T-helper 22 cell (primary cell): ENCODE measurements around the gene GLI1.
"Not testable (repeated sequence)": the region's sequence is repeated elsewhere in the genome, so short reads cannot be mapped to it uniquely, and the experiment has no call there.

Source experiments
- DNase-seq: peaks from one replicate; pipeline ENCODE4 v3.0.0-alpha.2; 2020; ENCODE audit warnings: low read depth

The GLI1 gene

DNA sequence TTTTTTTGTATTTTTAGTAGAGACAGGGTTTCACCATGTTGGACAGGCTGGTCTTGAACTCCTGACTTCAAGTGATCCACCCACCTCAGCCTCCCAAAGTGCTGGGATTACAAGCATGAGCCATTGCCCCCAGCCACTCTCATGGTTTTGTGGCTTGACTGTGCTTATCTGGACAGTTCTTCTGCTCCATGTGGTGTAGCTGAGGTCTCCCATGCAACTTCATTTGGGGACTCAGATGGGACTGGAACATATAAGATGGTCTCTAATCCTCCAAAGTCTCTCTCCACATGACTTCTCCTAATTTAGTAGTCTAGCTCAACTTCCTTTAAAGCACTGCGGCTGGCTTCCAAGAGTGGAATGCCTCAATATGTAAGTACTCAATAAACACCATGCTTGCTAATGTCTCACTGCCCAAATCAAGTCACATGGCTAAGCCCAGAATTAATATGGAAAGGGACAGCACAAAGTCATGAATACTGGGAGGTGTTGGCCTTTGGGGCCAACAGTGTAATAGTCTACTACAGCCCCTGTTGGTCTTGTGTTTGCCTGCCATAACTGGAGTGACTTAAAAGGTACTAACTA, 17.6 kb upstream of the GLI1 start:
- DNase-seq = no peak

GRCh38 chr12:57444337-57444736, 15.2 kb upstream of the GLI1 start:
- DNase-seq = not testable (repeated sequence)

DNA sequence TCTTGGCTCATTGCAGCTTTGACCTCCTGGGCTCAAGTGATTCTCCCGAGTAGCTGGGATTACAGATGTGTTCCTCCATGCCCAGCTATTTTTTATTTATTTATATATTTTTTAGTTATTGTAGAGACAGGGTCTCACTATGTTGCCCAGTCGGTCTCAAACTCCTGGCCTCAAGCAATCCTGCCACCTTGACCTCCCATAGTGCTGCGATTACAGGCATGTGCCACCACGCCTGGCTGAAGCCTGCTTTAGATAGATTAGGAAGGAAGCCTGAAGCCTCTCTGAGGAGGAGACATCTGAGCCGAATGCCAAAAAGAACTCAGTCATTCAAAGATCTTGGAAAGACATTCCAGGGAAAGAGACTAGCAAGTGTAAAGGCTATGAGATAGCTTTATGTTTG, 14.8 kb upstream of the GLI1 start:
- no peak for DNase-seq

GRCh38 chr12:57446292-57446960, 13.2 kb upstream of the GLI1 start:
- DNase-seq = no peak

DNA sequence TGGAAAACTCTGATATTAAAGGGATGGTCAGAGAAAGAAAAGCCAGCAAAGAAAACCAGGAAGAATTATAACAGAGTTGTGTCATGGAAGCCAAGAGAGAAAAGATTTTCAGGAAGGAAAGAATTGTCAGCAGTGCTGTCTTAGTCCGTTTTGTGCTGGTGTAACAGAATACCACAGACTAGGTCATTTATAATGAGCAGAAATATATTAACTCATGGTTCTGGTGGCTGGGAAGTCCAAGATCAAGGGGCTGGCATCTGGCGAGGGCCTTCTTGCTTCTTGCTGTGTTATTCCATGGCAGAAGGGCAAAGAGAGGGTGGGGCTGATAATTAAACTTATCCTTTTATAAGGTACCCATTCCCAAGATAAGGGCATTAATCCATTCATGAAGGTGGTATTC, 10.9 kb upstream of the GLI1 start:
- DNase-seq = no peak

- DNase-seq = no peak
Measured at GRCh38 chr12:57449375-57449774, 10.2 kb upstream of the GLI1 start.

- no peak for DNase-seq
Measured at GRCh38 chr12:57450057-57450456, 9.5 kb upstream of the GLI1 start.

DNA sequence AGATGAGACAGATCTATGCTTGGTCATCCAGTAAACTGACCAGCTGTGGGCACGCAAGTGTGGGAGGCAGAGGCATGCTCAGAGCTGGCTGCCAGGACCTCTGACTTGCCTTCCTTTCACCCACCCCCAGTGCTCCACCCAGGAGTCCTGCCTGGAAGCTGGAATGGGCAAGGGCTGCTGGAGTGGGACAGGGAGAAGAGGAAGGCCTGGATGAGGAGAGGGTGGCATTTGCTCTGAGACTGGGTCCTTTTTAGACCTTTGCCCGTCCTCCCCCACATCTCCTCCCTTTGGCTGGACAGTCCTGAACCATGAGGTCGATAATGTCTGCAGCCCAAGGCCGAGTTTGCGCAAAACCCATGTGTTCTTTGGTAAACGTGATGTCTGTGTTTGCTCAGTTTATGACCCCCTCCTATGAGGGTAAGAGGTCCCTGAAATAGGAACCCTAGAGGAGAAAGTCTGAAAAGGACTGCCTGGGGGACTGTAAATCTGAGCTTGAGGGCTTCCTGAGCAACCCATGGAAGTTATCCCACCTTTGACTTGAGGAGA, 8.3 kb upstream of the GLI1 start:
- no peak for DNase-seq

GRCh38 chr12:57452181-57452936, 7.2 kb upstream of the GLI1 start:
- no peak for DNase-seq

- no peak for DNase-seq
Measured at GRCh38 chr12:57452937-57453509, 6.6 kb upstream of the GLI1 start.

DNA sequence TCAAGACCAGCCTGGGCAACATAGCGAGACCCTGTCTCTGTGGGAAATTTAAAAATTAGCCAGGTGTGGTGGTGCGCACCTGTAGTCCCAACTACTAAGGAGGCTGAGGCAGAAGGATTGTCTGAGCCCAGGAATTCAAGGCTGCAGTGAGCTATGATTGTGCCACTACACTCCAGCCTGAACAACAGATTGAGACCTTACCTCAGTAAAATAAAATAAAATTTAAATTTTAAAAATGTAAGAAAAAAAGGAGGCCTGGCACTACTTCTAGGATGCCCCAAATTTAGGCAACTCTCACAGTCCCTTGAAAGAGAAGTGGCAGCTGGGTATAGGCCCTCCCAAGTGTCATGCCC, 5.4 kb upstream of the GLI1 start:
- no peak for DNase-seq

- no peak for DNase-seq
Measured at GRCh38 chr12:57454566-57455373, 4.8 kb upstream of the GLI1 start, which contains the start of gene INHBE. Gene INHBE (plus strand): TSS chr12:57455307. CDS start chr12:57455537, 230 bp downstream.

- DNase-seq = no peak
Measured at GRCh38 chr12:57455374-57456144, 4.0 kb upstream of the GLI1 start.

- DNase-seq = no peak
Measured at GRCh38 chr12:57456145-57456700, 3.4 kb upstream of the GLI1 start.

DNA sequence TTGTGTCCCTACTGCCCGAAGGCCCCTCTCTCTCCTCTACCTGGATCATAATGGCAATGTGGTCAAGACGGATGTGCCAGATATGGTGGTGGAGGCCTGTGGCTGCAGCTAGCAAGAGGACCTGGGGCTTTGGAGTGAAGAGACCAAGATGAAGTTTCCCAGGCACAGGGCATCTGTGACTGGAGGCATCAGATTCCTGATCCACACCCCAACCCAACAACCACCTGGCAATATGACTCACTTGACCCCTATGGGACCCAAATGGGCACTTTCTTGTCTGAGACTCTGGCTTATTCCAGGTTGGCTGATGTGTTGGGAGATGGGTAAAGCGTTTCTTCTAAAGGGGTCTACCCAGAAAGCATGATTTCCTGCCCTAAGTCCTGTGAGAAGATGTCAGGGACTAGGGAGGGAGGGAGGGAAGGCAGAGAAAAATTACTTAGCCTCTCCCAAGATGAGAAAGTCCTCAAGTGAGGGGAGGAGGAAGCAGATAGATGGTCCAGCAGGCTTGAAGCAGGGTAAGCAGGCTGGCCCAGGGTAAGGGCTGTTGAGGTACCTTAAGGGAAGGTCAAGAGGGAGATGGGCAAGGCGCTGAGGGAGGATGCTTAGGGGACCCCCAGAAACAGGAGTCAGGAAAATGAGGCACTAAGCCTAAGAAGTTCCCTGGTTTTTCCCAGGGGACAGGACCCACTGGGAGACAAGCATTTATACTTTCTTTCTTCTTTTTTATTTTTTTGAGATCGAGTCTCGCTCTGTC, 2.7 kb upstream of the GLI1 start:
- no peak for DNase-seq

DNA sequence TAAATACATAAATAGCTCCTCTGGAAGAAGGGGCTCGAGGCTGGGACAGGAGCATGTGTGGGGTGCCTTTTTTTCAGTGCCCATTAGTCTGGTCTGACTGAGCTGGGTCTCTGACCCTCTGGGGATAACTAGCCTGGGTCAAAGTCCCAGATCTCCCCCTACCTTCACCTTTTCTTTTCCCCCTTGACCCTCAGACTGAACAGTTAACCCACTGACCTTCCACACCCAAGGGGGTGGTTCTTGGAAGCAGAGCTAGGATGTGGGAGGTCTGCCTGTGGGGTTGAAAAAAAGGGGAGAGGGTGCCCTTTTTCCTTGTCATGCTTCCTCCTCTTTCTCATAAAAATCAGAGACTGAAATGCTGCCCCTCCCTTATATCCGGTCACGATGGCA, 925 bp upstream of the GLI1 start:
- no peak for DNase-seq

GRCh38 chr12:57459055-57459749, 383 bp upstream of the GLI1 start:
- peak; percentile 82 for DNase-seq

DNA sequence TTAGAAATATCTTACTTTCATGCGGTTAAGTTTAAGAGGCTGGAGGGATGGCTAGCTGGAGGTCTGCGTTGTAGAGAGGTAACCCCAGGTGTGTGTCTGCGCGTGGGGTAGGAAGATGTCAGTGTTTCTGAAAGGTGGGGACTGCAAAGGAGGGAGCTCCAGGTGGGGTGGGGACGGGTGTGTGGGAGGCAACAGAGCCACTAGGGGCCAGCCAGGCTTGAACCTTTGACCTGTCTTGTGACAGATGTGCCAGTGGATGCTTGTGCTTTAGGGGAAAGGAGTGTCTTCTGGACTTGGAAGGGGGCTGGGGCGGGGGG, 841 bp downstream of the GLI1 start:
- DNase-seq = no peak

- no peak for DNase-seq
Measured at GRCh38 chr12:57460841-57461275, 1.3 kb downstream of the GLI1 start.
